B cell (primary cell): ENCODE measurements around the gene HAGHL. TPM values are rescaled to one million over a fixed set of nuclear protein-coding genes. Genes with fewer than 3 reads are reported as not detected.

ENCODE experiments used
- ATAC-seq: fragments of 200-7000 bp; cut with Tn5 transposase; one replicate; pipeline ENCODE4 v1.10.0; 2021; ENCODE audit warnings: low read depth, mild to moderate bottlenecking, moderate number of reproducible peaks, moderate library complexity
- CTCF ChIA-PET: fragments of 350-600 bp; sonication (Branson Sonifier 250); formaldehyde crosslinking; loops from one replicate; lab custom pipeline; 2021; ENCODE audit warnings: antibody characterized with exemption, inconsistent platforms; lab: Charles Lee
- POLR2A ChIA-PET: fragments of 350-600 bp; sonication (Branson Sonifier 250); formaldehyde crosslinking; loops from one replicate; lab custom pipeline; 2021; ENCODE audit warnings: antibody characterized with exemption; lab: Charles Lee
- DNase-seq: peaks from one replicate; pipeline ENCODE4 v3.0.0; 2013
- H2AFZ ChIP-seq: 2 replicates; pipeline ENCODE4 v1.6.1; 2012; ENCODE audit warnings: mild to moderate bottlenecking, low read depth, low read length; ENCODE audit not compliant: insufficient read depth, poor library complexity, severe bottlenecking
- H3K27ac ChIP-seq, 2 donors: 1 replicate in 1 of 2; 2 replicates in 1 of 2; pipeline ENCODE4 v1.5.1; 2012 to 2013; ENCODE audit warnings: low read length in 2 of 2, mild to moderate bottlenecking in 2 of 2, moderate library complexity in 1 of 2
- H3K27me3 ChIP-seq, 4 experiments: fragments of 200-600 bp in 1 of 4; sonication (generic) in 1 of 4; replicated peaks in 1 of 4; 1 replicate in 2 of 4; 2 replicates in 2 of 4; pipeline versions ENCODE4 v1.6.1 to v1.7.0; 2013 to 2016; ENCODE audit warnings: low read length in 3 of 4, mild to moderate bottlenecking in 2 of 4, mixed read lengths in 1 of 4, moderate library complexity in 1 of 4; ENCODE audit not compliant: insufficient read depth in 4 of 4, control insufficient read depth in 3 of 4; ENCODE audit errors: control extremely low read depth in 1 of 4
- H3K36me3 ChIP-seq, 2 experiments: replicated peaks in 1 of 2; 1 replicate in 1 of 2; 2 replicates in 1 of 2; pipeline versions ENCODE4 v1.6.1 to v1.7.1; 2013; ENCODE audit warnings: low read length in 1 of 2; ENCODE audit not compliant: insufficient read depth in 2 of 2, control insufficient read depth in 1 of 2; ENCODE audit errors: control extremely low read depth in 1 of 2, extremely low read depth in 1 of 2
- H3K4me1 ChIP-seq, 2 donors: fragments of 200-600 bp in 1 of 2; sonication (generic) in 1 of 2; 1 replicate in 1 of 2; 2 replicates in 1 of 2; pipeline versions ENCODE4 v1.5.1 to v1.6.1; 2013 to 2017; ENCODE audit warnings: low read length in 2 of 2; ENCODE audit not compliant: control insufficient read depth in 2 of 2, insufficient read depth in 2 of 2
- H3K4me2 ChIP-seq: replicated peaks from 2 replicates; pipeline ENCODE3; 2012; ENCODE audit warnings: mild to moderate bottlenecking, low read depth, low read length; ENCODE audit not compliant: poor library complexity, severe bottlenecking
- H3K4me3 ChIP-seq, 5 experiments: fragments of 200-600 bp in 1 of 5; sonication (generic) in 1 of 5; 1 replicate in 3 of 5; 2 replicates in 2 of 5; pipeline versions ENCODE4 v1.5.1 to v1.7.0; 2011 to 2016; ENCODE audit warnings: low read length in 4 of 5, mild to moderate bottlenecking in 4 of 5, low read depth in 2 of 5, control low read depth in 1 of 5, moderate library complexity in 1 of 5; ENCODE audit not compliant: insufficient read depth in 1 of 5; ENCODE audit errors: control extremely low read depth in 1 of 5, extremely low read depth in 1 of 5
- H3K79me2 ChIP-seq: fragments of 200-600 bp; sonication (generic); one replicate; pipeline ENCODE4 v1.6.0; 2016; ENCODE audit warnings: low read length; ENCODE audit not compliant: control insufficient read depth, insufficient read depth
- H3K9ac ChIP-seq: fragments of 200-600 bp; sonication (generic); 2 replicates; pipeline ENCODE4 v1.6.1; 2017; ENCODE audit warnings: mild to moderate bottlenecking, low read length, moderate library complexity
- H3K9me3 ChIP-seq, 3 donors: one replicate each; pipeline versions ENCODE4 v1.6.1 to v1.7.1; 2013; ENCODE audit warnings: low read length in 2 of 3; ENCODE audit not compliant: control insufficient read depth in 2 of 3, insufficient read depth in 1 of 3; ENCODE audit errors: control extremely low read depth in 1 of 3
- H4K20me1 ChIP-seq: 2 replicates; pipeline ENCODE4 v1.6.0; 2012; ENCODE audit warnings: mild to moderate bottlenecking, low read length; ENCODE audit not compliant: insufficient read depth, control insufficient read depth, poor library complexity, severe bottlenecking
- H3K27ac Mint-ChIP-seq: one replicate; pipeline ENCODE4 v1.8.0; 2021; ENCODE audit warnings: mixed read lengths
- H3K27me3 Mint-ChIP-seq: one replicate; pipeline ENCODE4 v1.8.0; 2021; ENCODE audit warnings: mixed read lengths
- H3K4me1 Mint-ChIP-seq: one replicate; pipeline ENCODE4 v1.8.0; 2021; ENCODE audit warnings: mixed read lengths
- H3K4me3 Mint-ChIP-seq: one replicate; pipeline ENCODE4 v1.8.0; 2021; ENCODE audit warnings: mixed read lengths
- H3K9me3 Mint-ChIP-seq: one replicate; pipeline ENCODE4 v1.8.0; 2022; ENCODE audit warnings: mixed read lengths; ENCODE audit not compliant: insufficient read depth
- CTCF ChIP-seq: fragments of 200-600 bp; IDR thresholded peaks from one replicate; pipeline ENCODE4 v1.8.0; 2022; ENCODE audit warnings: antibody characterized with exemption, mild to moderate bottlenecking
- EZH2 ChIP-seq: IDR thresholded peaks from 2 replicates; pipeline ENCODE4 v1.6.1; 2012; ENCODE audit warnings: borderline replicate concordance, low read depth, mild to moderate bottlenecking, moderate library complexity, low read length; ENCODE audit not compliant: insufficient read depth, poor library complexity, severe bottlenecking
- WGBS: methylation state at CpG from one replicate; pipeline ENCODE4 v1.1.5; 2013; ENCODE audit warnings: missing lambda C conversion rate; ENCODE audit not compliant: insufficient coverage; 5-methylcytosine and 5-hydroxymethylcytosine counted together
- intact Hi-C: fragments of 100-400 bp; cut with micrococcal nuclease; formaldehyde crosslinking; loops from one replicate; pipeline ENCODE4 v1.10.0; 2022
- polyA plus RNA-seq: library from polyadenylated mRNA; depleted of rRNA; stranded (reverse); fragments of >200 nt; gene quantifications from 2 replicates; pipeline ENCODE4 v1.2.3, GENCODE V29; 2012
- total RNA-seq, 2 donors: library from RNA; stranded (reverse); fragments of 120-200 nt in 1 of 2; gene quantifications; 1 replicate in 1 of 2; 2 replicates in 1 of 2; pipeline versions ENCODE4 v1.2.3 to v1.2.4, GENCODE V29; 2013 to 2022

HAGHL gene
- total and polyA plus RNA-seq, 2 donors (not counting 1 experiment from before 2014, with no cell fraction given): 32.3 to 87.1 TPM

- Mint-ChIP-seq H3K27me3 (no peaks in the 10 kb centered on the region), H3K4me1 (peaks cover 25% of the 10 kb centered on the region), H3K9me3 (no peaks in the 10 kb centered on the region), H3K4me3 (no peak overlapping the region), H3K27ac (no peak overlapping the region)
- peaks cover 25 to 50% of the 10 kb centered on the region in 2 donors for H3K4me1 ChIP-seq
- H2AFZ ChIP-seq: no peak overlapping the region
- intact Hi-C loops: loop anchor here (5.0 kb wide), 2 partner anchors 42 to 888 kb away; partner anchors contain the start of genes CRAMP1, IFT140, JMJD8 and STUB1
- H3K9me3 ChIP-seq: peaks cover 0 to 3% (median 0%) of the 10 kb centered on the region in 3 donors
- ATAC-seq (no peak), DNase-seq (no peak)
- H3K9ac ChIP-seq: no peak overlapping the region
- TF ChIP-seq EZH2 (no peak), CTCF (no peak)
- 72% methylated on average over 26 of the region's 29 CpGs for WGBS
- H3K4me3 ChIP-seq: no peak overlapping the region
- no peak overlapping the region for H3K4me2 ChIP-seq
- no peaks in the 10 kb centered on the region for H3K27me3 ChIP-seq
- no peak overlapping the region for H3K27ac ChIP-seq
- ChIA-PET POLR2A (interaction anchor here (0.6 to 2.2 kb wide), 3 partner anchors 9 to 14 kb away, joined by 3 to 11 read pairs (median 3); partner anchors contain the start of gene METRN), CTCF (interaction anchor here (1.2 to 1.4 kb wide), 2 partner anchors 12 to 16 kb away, joined by 3 to 5 read pairs; partner anchors contain the start of gene CIAO3)
- H3K79me2 ChIP-seq: no peaks in the 10 kb centered on the region
- no peaks in the 10 kb centered on the region for H3K36me3 ChIP-seq
- H4K20me1 ChIP-seq: peaks cover 19% of the 10 kb centered on the region
Observed at GRCh38 chr16:724188-725040, 2.5 kb upstream of the HAGHL start.

- 64% methylated on average over 7 of the region's 7 CpGs for whole genome bisulfite sequencing
- H3K4me2 ChIP-seq: no peak overlapping the region
- Mint-ChIP-seq H3K4me3 (no peak overlapping the region), H3K9me3 (no peaks in the 10 kb centered on the region), H3K27ac (no peak overlapping the region), H3K4me1 (peaks cover 22% of the 10 kb centered on the region), H3K27me3 (no peaks in the 10 kb centered on the region)
- H3K9ac ChIP-seq: no peak overlapping the region
- CTCF ChIA-PET: interaction anchor here (0.9 to 1.5 kb wide), 4 partner anchors 9 to 16 kb away, joined by 3 to 8 read pairs (median 4); partner anchors contain the start of genes CIAO3 and METRN
- H3K9me3 ChIP-seq: peaks cover 0 to 3% (median 0%) of the 10 kb centered on the region in 3 donors
- H3K4me1 ChIP-seq: peaks cover 21 to 44% of the 10 kb centered on the region in 2 donors
- TF ChIP-seq CTCF: no peak
- TF ChIP-seq EZH2: no peak
- ATAC-seq (no peak), DNase-seq (no peak)
- no peaks in the 10 kb centered on the region for H3K27me3 ChIP-seq
- no peaks in the 10 kb centered on the region for H3K79me2 ChIP-seq
- no peak overlapping the region for H3K4me3 ChIP-seq
- H2AFZ ChIP-seq: no peak overlapping the region
- no peaks in the 10 kb centered on the region for H3K36me3 ChIP-seq
- intact Hi-C loops: loop anchor here (5.0 kb wide), 1 partner anchor 887 kb away; the partner anchor contains the start of genes CRAMP1 and IFT140
- peaks cover 23% of the 10 kb centered on the region for H4K20me1 ChIP-seq
- no peak overlapping the region for H3K27ac ChIP-seq
- POLR2A ChIA-PET: interaction anchor here (0.6 to 2.2 kb wide), 3 partner anchors 10 to 13 kb away, joined by 3 to 11 read pairs (median 3); partner anchors contain the start of gene METRN
Observed at GRCh38 chr16:725041-725376, 1.9 kb upstream of the HAGHL start.
